Spleen (tissue), 11 donors: ENCODE measurements around the gene NME3. TPM values are rescaled to one million over a fixed set of nuclear protein-coding genes. Genes with fewer than 3 reads are reported as not detected.

ENCODE experiments used
- DNase-seq: peaks from one replicate; pipeline ENCODE4 v3.0.0-alpha.2; 2020
- H3K27ac ChIP-seq, 8 donors: fragments of 200-600 bp; sonication (generic) in 7 of 8; 1 replicate in 4 of 8; 2 replicates in 4 of 8; pipeline versions ENCODE4 v1.5.0 to v1.8.0; 2016 to 2021; ENCODE audit warnings: inconsistent platforms in 4 of 8, mild to moderate bottlenecking in 4 of 8, moderate library complexity in 1 of 8
- H3K27me3 ChIP-seq, 7 donors: fragments of 200-600 bp; sonication (generic) in 6 of 7; replicated peaks in 1 of 7; 1 replicate in 4 of 7; 2 replicates in 3 of 7; pipeline versions ENCODE4 v1.5.0 to v1.8.0; 2016 to 2021; ENCODE audit warnings: inconsistent platforms in 3 of 7, mild to moderate bottlenecking in 1 of 7
- H3K36me3 ChIP-seq, 6 donors: fragments of 200-600 bp; sonication (generic) in 5 of 6; 1 replicate in 4 of 6; 2 replicates in 2 of 6; pipeline versions ENCODE4 v1.5.0 to v1.8.0; 2016 to 2021; ENCODE audit warnings: inconsistent platforms in 2 of 6
- H3K4me1 ChIP-seq, 6 donors: fragments of 200-600 bp; sonication (generic) in 5 of 6; 1 replicate in 3 of 6; 2 replicates in 3 of 6; pipeline versions ENCODE4 v1.5.0 to v1.8.0; 2016 to 2021; ENCODE audit warnings: inconsistent platforms in 3 of 6
- H3K4me3 ChIP-seq, 8 donors: fragments of 200-600 bp; sonication (generic) in 7 of 8; 1 replicate in 4 of 8; 2 replicates in 4 of 8; pipeline versions ENCODE4 v1.5.0 to v1.8.0; 2016 to 2021; ENCODE audit warnings: inconsistent platforms in 4 of 8, mild to moderate bottlenecking in 4 of 8, moderate library complexity in 2 of 8
- H3K9me3 ChIP-seq, 8 donors: fragments of 200-600 bp; sonication (generic) in 7 of 8; 1 replicate in 4 of 8; 2 replicates in 4 of 8; pipeline versions ENCODE4 v1.5.0 to v1.8.0; 2016 to 2021; ENCODE audit warnings: inconsistent platforms in 4 of 8
- CTCF ChIP-seq, 11 experiments: fragments of 200-600 bp in 7 of 11; fragments of 450-650 bp in 4 of 11; sonication (generic) in 4 of 11; IDR thresholded peaks in 8 of 11; conservative IDR thresholded peaks in 3 of 11; 1 replicate in 7 of 11; 2 replicates in 4 of 11; pipeline versions ENCODE4 v1.4.0 to v1.8.0; 2016 to 2021; ENCODE audit warnings: antibody characterized with exemption in 11 of 11, inconsistent platforms in 4 of 11, mild to moderate bottlenecking in 1 of 11
- POLR2A ChIP-seq, 3 donors: fragments of 450-650 bp; IDR thresholded peaks; one replicate each; pipeline ENCODE4 v1.5.1; 2017; ENCODE audit warnings: antibody characterized with exemption in 3 of 3, mild to moderate bottlenecking in 1 of 3
- POLR2AphosphoS5 ChIP-seq, 3 donors: sonication (generic); formaldehyde crosslinking; IDR thresholded peaks; one replicate each; pipeline ENCODE4 v1.5.1; 2017; ENCODE audit warnings: antibody characterized with exemption in 3 of 3
- WGBS, 5 donors: extraction: QIAGEN DNeasy Blood & Tissue Kit in 3 of 5; methylation state at CpG; one replicate each; pipeline versions ENCODE4 v1.1.5 to v1.1.7; 2013 to 2018; 5-methylcytosine and 5-hydroxymethylcytosine counted together
- intact Hi-C: fragments of 100-400 bp; cut with DNase I; formaldehyde crosslinking; loops from one replicate; pipeline ENCODE4 v1.15.0; 2023; ENCODE audit warnings: low total_unique reads
- polyA plus RNA-seq, 3 donors: library from polyadenylated mRNA; stranded (reverse); fragments of 200-250 nt; gene quantifications; one replicate each; pipeline ENCODE4 v1.2.1, GENCODE V29; 2013
- total RNA-seq, 7 donors: library from RNA; depleted of rRNA in 3 of 7; stranded (reverse); fragments of >200 nt in 3 of 7; fragmentation: NEBNext Ultra II Directional in 4 of 7; extraction: Animal tissue kit (Norgen Biotek cat#: 25700) in 4 of 7; gene quantifications; one replicate each; pipeline versions ENCODE4 v1.1.0 to v1.2.1, GENCODE V29; 2016 to 2021
- donor health status: healthy with polysubstance abuse.
- donor health status: DM: no; HTN: no; CAD: no; lungs with moderate emphysema.
- donor health status: DM: no; HTN: no; CAD: no.
- donor health status: Bipolar disorder and iron deficiency.
- donor health status: healthy.
- donor health status: DM: no; HTN: no; CAD: no.
- donor health status: DM: yes; HTN: yes; CAD: no.

Gene NME3
- total and polyA plus RNA-seq, 10 donors: 51.0 to 283 (median 76.9) TPM

GRCh38 chr16:1775006-1775845 is 3.9 kb upstream of the NME3 start:
- Histone ChIP-seq H3K4me3 (peak overlapping the region in 1 of 8 donors; percentile 98), H3K9me3 (no peaks in the 10 kb centered on the region), H3K27me3 (no peaks in the 10 kb centered on the region), H3K4me1 (peaks cover 24 to 91% (median 40%) of the 10 kb centered on the region in 6 donors), H3K27ac (peak overlapping the region in 2 of 8 donors; percentile 96 to 97), H3K36me3 (peaks cover 0 to 55% (median 33%) of the 10 kb centered on the region in 6 donors)
- 94 to 97% (median 95%) methylated on average over 25 to 30 of the region's 30 CpGs for WGBS, 5 donors
- no peak for DNase-seq
- intact Hi-C loops: no loop called here
- TF ChIP-seq CTCF (IDR thresholded peaks at IDR 0.05 in 8 of 11, conservative IDR thresholded peaks at IDR 0.05 in 3 of 11) (no peak), POLR2AphosphoS5 (IDR thresholded peaks at IDR 0.05) (peak in 1 of 3 donors; percentile 13)

GRCh38 chr16:1774448-1774780 is 3.1 kb upstream of the NME3 start:
- intact Hi-C loops: no loop called here
- whole genome bisulfite sequencing, 5 donors: 85 to 96% (median 90%) methylated on average over 4 to 7 of the region's 7 CpGs
- H3K36me3 ChIP-seq: peaks cover 0 to 53% (median 32%) of the 10 kb centered on the region in 6 donors
- peaks cover 23 to 91% (median 41%) of the 10 kb centered on the region in 6 donors for H3K4me1 ChIP-seq
- no peaks in the 10 kb centered on the region for H3K9me3 ChIP-seq
- no peak for DNase-seq
- H3K27ac ChIP-seq: peak overlapping the region in 6 of 8 donors; percentile 92 to 97 (median 96)
- peak overlapping the region in 6 of 8 donors; percentile 96 to 100 (median 98) for H3K4me3 ChIP-seq
- no peaks in the 10 kb centered on the region for H3K27me3 ChIP-seq
- no peak for TF ChIP-seq POLR2AphosphoS5 (IDR thresholded peaks at IDR 0.05)

- H3K4me1 ChIP-seq: peaks cover 23 to 91% (median 43%) of the 10 kb centered on the region in 6 donors
- intact Hi-C loops: no loop called here
- peaks cover 0 to 53% (median 36%) of the 10 kb centered on the region in 6 donors for H3K36me3 ChIP-seq
- DNase-seq: no peak
- peak overlapping the region; percentile 89 to 97 (median 96) for H3K27ac ChIP-seq
- peak overlapping the region; percentile 96 to 100 (median 99) for H3K4me3 ChIP-seq
- no peaks in the 10 kb centered on the region for H3K27me3 ChIP-seq
- WGBS, 5 donors: 3 to 21% (median 18%) methylated on average over 18 to 45 of the region's 45 CpGs
- peak in 1 of 3 donors; percentile 20 for TF ChIP-seq POLR2AphosphoS5 (IDR thresholded peaks at IDR 0.05)
- no peak for TF ChIP-seq CTCF (IDR thresholded peaks at IDR 0.05 in 8 of 11, conservative IDR thresholded peaks at IDR 0.05 in 3 of 11)
- no peak for TF ChIP-seq POLR2A (IDR thresholded peaks at IDR 0.05)
- H3K9me3 ChIP-seq: no peaks in the 10 kb centered on the region
Measured at GRCh38 chr16:1773703-1774447, 2.5 kb upstream of the NME3 start.

- 0 to 1% (median 0%) methylated on average over 1 to 108 of the region's 108 CpGs for WGBS, 5 donors
- no peaks in the 10 kb centered on the region for H3K27me3 ChIP-seq
- H3K36me3 ChIP-seq: peaks cover 0 to 53% (median 40%) of the 10 kb centered on the region in 6 donors
- no peaks in the 10 kb centered on the region for H3K9me3 ChIP-seq
- intact Hi-C loops: no loop called here
- H3K4me3 ChIP-seq: peak within 1 kb of the TSS; percentile 96 to 100 (median 99)
- peak; percentile 95 for DNase-seq
- H3K4me1 ChIP-seq: peaks cover 23 to 86% (median 43%) of the 10 kb centered on the region in 6 donors
- H3K27ac ChIP-seq: peak within 1 kb of the TSS; percentile 89 to 97 (median 96)
- TF ChIP-seq POLR2AphosphoS5 (IDR thresholded peaks at IDR 0.05): peak; percentile 93 to 95 (median 95)
- TF ChIP-seq CTCF (IDR thresholded peaks at IDR 0.05 in 8 of 11, conservative IDR thresholded peaks at IDR 0.05 in 3 of 11): peak; percentile 54 to 92 (median 80)
- peak; percentile 18 to 92 (median 29) for TF ChIP-seq POLR2A (IDR thresholded peaks at IDR 0.05)
Measured at GRCh38 chr16:1772908-1773702, 1.8 kb upstream of the NME3 start, which contains the start of gene MRPS34. MRPS34 (minus strand) TSS chr16:1773134; CDS start chr16:1773119, 15 bp downstream.
